AG20443 (cell line): ENCODE measurements around the gene LIPN.

ENCODE experiments used
- DNase-seq: peaks from one replicate; pipeline ENCODE4 v3.0.0; 2012; ENCODE audit warnings: low spot score, mixed read lengths

LIPN gene

GRCh38 chr10:88828310-88828709 is 68.5 kb downstream of the LIPN start:
- no peak for DNase-seq
